Measurements from ENCODE around the gene MYLK. TPM values are rescaled to one million over a fixed set of nuclear protein-coding genes. Genes with fewer than 3 reads are reported as not detected.

Gene MYLK
- total RNA-seq, 1 donor, result 807 TPM

GRCh38 chr3:123773681-123774431, 110.3 kb downstream of the MYLK start:
- no peak for TF ChIP-seq CTCF (IDR thresholded peaks at IDR 0.05; ENCODE audit: insufficient read depth, low read depth, low read length)
- H3K4me3 ChIP-seq (ENCODE audit: low read depth, low read length), result no peak overlapping the region
- peak; percentile 75 for DNase-seq (ENCODE audit: low read depth)

- H3K4me3 ChIP-seq (ENCODE audit: low read depth, low read length), result no peak overlapping the region
- TF ChIP-seq CTCF (IDR thresholded peaks at IDR 0.05; ENCODE audit: insufficient read depth, low read depth, low read length), result no peak
- DNase-seq (ENCODE audit: low read depth), result no peak
Observed at GRCh38 chr3:123769356-123769743, 114.8 kb downstream of the MYLK start.

GRCh38 chr3:123768480-123769355, 115.4 kb downstream of the MYLK start:
- H3K4me3 ChIP-seq (ENCODE audit: low read depth, low read length), result no peak overlapping the region
- TF ChIP-seq CTCF (IDR thresholded peaks at IDR 0.05; ENCODE audit: insufficient read depth, low read depth, low read length), result no peak
- peak; percentile 59 for DNase-seq (ENCODE audit: low read depth)

GRCh38 chr3:123767564-123768292, 116.4 kb downstream of the MYLK start:
- no peak overlapping the region for H3K4me3 ChIP-seq (ENCODE audit: low read depth, low read length)
- no peak for TF ChIP-seq CTCF (IDR thresholded peaks at IDR 0.05; ENCODE audit: insufficient read depth, low read depth, low read length)
- no peak for DNase-seq (ENCODE audit: low read depth)

- DNase-seq (ENCODE audit: low read depth), result no peak
- H3K4me3 ChIP-seq (ENCODE audit: low read depth, low read length), result no peak overlapping the region
- no peak for TF ChIP-seq CTCF (IDR thresholded peaks at IDR 0.05; ENCODE audit: insufficient read depth, low read depth, low read length)
Observed at GRCh38 chr3:123767009-123767372, 117.1 kb downstream of the MYLK start.

- no peak overlapping the region for H3K4me3 ChIP-seq (ENCODE audit: low read depth, low read length)
- DNase-seq (ENCODE audit: low read depth), result no peak
- no peak for TF ChIP-seq CTCF (IDR thresholded peaks at IDR 0.05; ENCODE audit: insufficient read depth, low read depth, low read length)
Observed at GRCh38 chr3:123766193-123767008, 117.7 kb downstream of the MYLK start.
